ENCODE measurements around the gene MFSD2A.
"Not testable (repeated sequence)": the region's sequence is repeated elsewhere in the genome, so short reads cannot be mapped to it uniquely, and the experiment has no call there.

The MFSD2A gene

GRCh38 chr1:39954870-39955546 lies at the start of gene MFSD2A:
MFSD2A (plus strand) TSS chr1:39955145; CDS start chr1:39955293, 148 bp downstream.
- peak; percentile 94 for DNase-seq

- DNase-seq: no peak
These were observed 49.8 kb upstream of the MFSD2A start for GRCh38 chr1:39905172-39905571.

- DNase-seq: no peak
These were observed 47.2 kb upstream of the MFSD2A start for GRCh38 chr1:39907528-39908453.

GRCh38 chr1:39908534-39908933 lies 46.4 kb upstream of the MFSD2A start:
- no peak for DNase-seq

GRCh38 chr1:39910263-39910662 lies 44.7 kb upstream of the MFSD2A start:
- no peak for DNase-seq

GRCh38 chr1:39913136-39913535 lies 41.8 kb upstream of the MFSD2A start:
- not testable (repeated sequence) for DNase-seq

- DNase-seq: no peak
These were observed 39.3 kb upstream of the MFSD2A start for GRCh38 chr1:39915499-39916129.

GRCh38 chr1:39917825-39918224 lies 37.1 kb upstream of the MFSD2A start:
- no peak for DNase-seq

- DNase-seq: peak; percentile 45
These were observed 35.4 kb upstream of the MFSD2A start for GRCh38 chr1:39919545-39919944.

GRCh38 chr1:39922251-39922688 lies 32.7 kb upstream of the MFSD2A start:
- DNase-seq: no peak

- no peak for DNase-seq
These were observed 29.1 kb upstream of the MFSD2A start for GRCh38 chr1:39925721-39926342.

GRCh38 chr1:39926343-39926793 lies 28.6 kb upstream of the MFSD2A start:
- peak; percentile 20 for DNase-seq

GRCh38 chr1:39926820-39927219 lies 28.1 kb upstream of the MFSD2A start:
- DNase-seq: no peak

GRCh38 chr1:39927538-39927937 lies 27.4 kb upstream of the MFSD2A start:
- no peak for DNase-seq

GRCh38 chr1:39928809-39929587 lies 25.9 kb upstream of the MFSD2A start:
- DNase-seq: no peak

- no peak for DNase-seq
These were observed 20.7 kb upstream of the MFSD2A start for GRCh38 chr1:39933956-39934941.

- DNase-seq: no peak
These were observed 18.0 kb upstream of the MFSD2A start for GRCh38 chr1:39936724-39937491.

- no peak for DNase-seq
These were observed 16.1 kb upstream of the MFSD2A start for GRCh38 chr1:39938856-39939255.

- no peak for DNase-seq
These were observed 14.7 kb upstream of the MFSD2A start for GRCh38 chr1:39940253-39940652.
